Effector memory CD4-positive, alpha-beta T cell (primary cell): ENCODE measurements around the gene TNFSF15.

Experiments used
- DNase-seq, 3 donors: peaks; one replicate each; pipeline ENCODE4 v3.0.0-alpha.2; 2020
- H3K27ac ChIP-seq: 2 replicates; pipeline ENCODE4 v1.7.0; 2013; ENCODE audit warnings: mild to moderate bottlenecking, low read length, moderate library complexity; ENCODE audit not compliant: insufficient read depth, poor library complexity, severe bottlenecking
- H3K27me3 ChIP-seq: replicated peaks from 2 replicates; pipeline ENCODE4 v1.7.0; 2013; ENCODE audit warnings: mild to moderate bottlenecking, low read length; ENCODE audit not compliant: insufficient read depth, control insufficient read depth, poor library complexity, severe bottlenecking
- H3K36me3 ChIP-seq: 2 replicates; pipeline ENCODE4 v1.7.0; 2013; ENCODE audit warnings: mild to moderate bottlenecking, low read length, moderate library complexity; ENCODE audit not compliant: control insufficient read depth, insufficient read depth
- H3K4me1 ChIP-seq: 2 replicates; pipeline ENCODE4 v1.7.0; 2013; ENCODE audit warnings: low read length, mild to moderate bottlenecking; ENCODE audit not compliant: control insufficient read depth, insufficient read depth, poor library complexity, severe bottlenecking
- H3K4me3 ChIP-seq: 2 replicates; pipeline ENCODE4 v1.7.0; 2013; ENCODE audit warnings: low read length, low read depth, mild to moderate bottlenecking; ENCODE audit not compliant: insufficient read depth, poor library complexity, severe bottlenecking
- H3K9me3 ChIP-seq: 2 replicates; pipeline ENCODE4 v1.7.0; 2013; ENCODE audit warnings: mild to moderate bottlenecking, low read length, moderate library complexity; ENCODE audit not compliant: control insufficient read depth

The TNFSF15 gene

GRCh38 chr9:114845373-114845772 is 39.5 kb upstream of the TNFSF15 start:
- no peak for DNase-seq
- H3K4me3 ChIP-seq, result no peak overlapping the region
- no peak overlapping the region for H3K27ac ChIP-seq
- H3K9me3 ChIP-seq, result no peaks in the 10 kb centered on the region
- no peaks in the 10 kb centered on the region for H3K4me1 ChIP-seq
- H3K27me3 ChIP-seq, result no peaks in the 10 kb centered on the region
- no peaks in the 10 kb centered on the region for H3K36me3 ChIP-seq

- H3K27ac ChIP-seq, result no peak overlapping the region
Measured at GRCh38 chr9:114844766-114845165, 38.9 kb upstream of the TNFSF15 start.

GRCh38 chr9:114837923-114838322 is 32.1 kb upstream of the TNFSF15 start:
- no peaks in the 10 kb centered on the region for H3K9me3 ChIP-seq
- no peak overlapping the region for H3K4me3 ChIP-seq
- H3K27me3 ChIP-seq, result no peaks in the 10 kb centered on the region
- no peak for DNase-seq
- H3K27ac ChIP-seq, result no peak overlapping the region
- no peaks in the 10 kb centered on the region for H3K36me3 ChIP-seq
- H3K4me1 ChIP-seq, result no peaks in the 10 kb centered on the region

More at GRCh38 chr9:114844766-114845165, 38.9 kb upstream of the TNFSF15 start:
- DNase-seq, result no peak
- no peaks in the 10 kb centered on the region for H3K27me3 ChIP-seq
- no peaks in the 10 kb centered on the region for H3K9me3 ChIP-seq
- H3K36me3 ChIP-seq, result no peaks in the 10 kb centered on the region
- H3K4me3 ChIP-seq, result no peak overlapping the region
- no peaks in the 10 kb centered on the region for H3K4me1 ChIP-seq

GRCh38 chr9:114836769-114837168 is 30.9 kb upstream of the TNFSF15 start:
- Histone ChIP-seq H3K27ac (no peak overlapping the region), H3K9me3 (no peaks in the 10 kb centered on the region), H3K36me3 (no peaks in the 10 kb centered on the region), H3K4me3 (no peak overlapping the region), H3K27me3 (no peaks in the 10 kb centered on the region), H3K4me1 (no peaks in the 10 kb centered on the region)
- DNase-seq, result no peak

GRCh38 chr9:114834386-114834785 is 28.5 kb upstream of the TNFSF15 start:
- Histone ChIP-seq H3K36me3 (no peaks in the 10 kb centered on the region), H3K4me3 (no peak overlapping the region), H3K4me1 (no peaks in the 10 kb centered on the region), H3K9me3 (no peaks in the 10 kb centered on the region), H3K27ac (no peak overlapping the region), H3K27me3 (no peaks in the 10 kb centered on the region)
- no peak for DNase-seq

- H3K4me1 ChIP-seq, result no peaks in the 10 kb centered on the region
- H3K27me3 ChIP-seq, result no peaks in the 10 kb centered on the region
- no peak overlapping the region for H3K27ac ChIP-seq
- no peak overlapping the region for H3K4me3 ChIP-seq
- DNase-seq, result no peak
- no peaks in the 10 kb centered on the region for H3K9me3 ChIP-seq
- H3K36me3 ChIP-seq, result no peaks in the 10 kb centered on the region
Measured at GRCh38 chr9:114830546-114830945, 24.7 kb upstream of the TNFSF15 start.

GRCh38 chr9:114829574-114830440 is 24.0 kb upstream of the TNFSF15 start:
- Histone ChIP-seq H3K27me3 (no peaks in the 10 kb centered on the region), H3K36me3 (no peaks in the 10 kb centered on the region), H3K9me3 (no peaks in the 10 kb centered on the region), H3K4me3 (no peak overlapping the region), H3K27ac (no peak overlapping the region), H3K4me1 (no peaks in the 10 kb centered on the region)
- DNase-seq, result no peak

GRCh38 chr9:114828303-114828650 is 22.4 kb upstream of the TNFSF15 start:
- H3K4me1 ChIP-seq, result no peaks in the 10 kb centered on the region
- H3K9me3 ChIP-seq, result no peaks in the 10 kb centered on the region
- no peaks in the 10 kb centered on the region for H3K36me3 ChIP-seq
- no peak for DNase-seq
- no peak overlapping the region for H3K27ac ChIP-seq
- H3K4me3 ChIP-seq, result no peak overlapping the region
- no peaks in the 10 kb centered on the region for H3K27me3 ChIP-seq

GRCh38 chr9:114827641-114828302 is 21.9 kb upstream of the TNFSF15 start:
- Histone ChIP-seq H3K27ac (no peak overlapping the region), H3K4me1 (no peaks in the 10 kb centered on the region), H3K27me3 (no peaks in the 10 kb centered on the region), H3K36me3 (no peaks in the 10 kb centered on the region), H3K4me3 (no peak overlapping the region), H3K9me3 (no peaks in the 10 kb centered on the region)
- no peak for DNase-seq

- Histone ChIP-seq H3K9me3 (no peaks in the 10 kb centered on the region), H3K36me3 (no peaks in the 10 kb centered on the region), H3K27ac (no peak overlapping the region), H3K4me3 (no peak overlapping the region), H3K27me3 (no peaks in the 10 kb centered on the region), H3K4me1 (no peaks in the 10 kb centered on the region)
- DNase-seq, result no peak
Measured at GRCh38 chr9:114826431-114826830, 20.6 kb upstream of the TNFSF15 start.
